ENCODE results near the gene CD79B.

- TF ChIP-seq CTCF (IDR thresholded peaks at IDR 0.05; ENCODE audit: control extremely low read depth in 1 of 3, insufficient read depth in 1 of 3, low read depth in 1 of 3, low read length in 3 of 3), result peak in 1 of 3 experiments; percentile 14; a peak in 1 of 4 replicates
- TF ChIP-seq TEAD4 (IDR thresholded peaks at IDR 0.05; ENCODE audit: low read depth, low read length), result no peak
- no peak for TF ChIP-seq JUND (IDR thresholded peaks at IDR 0.05; ENCODE audit: low read length)
- TF ChIP-seq RNF2 (IDR thresholded peaks at IDR 0.05; ENCODE audit: borderline replicate concordance, low read depth, low read length, missing control alignments, poor library complexity, severe bottlenecking), result no peak
- no peak for TF ChIP-seq GABPA (IDR thresholded peaks at IDR 0.05; ENCODE audit: borderline replicate concordance, insufficient read depth, low read length)
- no peak for TF ChIP-seq ASH2L (IDR thresholded peaks at IDR 0.05; ENCODE audit: low read length)
Observed at GRCh38 chr17:63937319-63937718, 5.2 kb upstream of the CD79B start.
